ENCODE measurements around the gene AHSG. TPM values are rescaled to one million over a fixed set of nuclear protein-coding genes. Genes with fewer than 3 reads are reported as not detected.

The AHSG gene
- total and polyA plus RNA-seq, 2 donors (not counting 1 experiment from before 2014, with no cell fraction given), result not detected

DNA sequence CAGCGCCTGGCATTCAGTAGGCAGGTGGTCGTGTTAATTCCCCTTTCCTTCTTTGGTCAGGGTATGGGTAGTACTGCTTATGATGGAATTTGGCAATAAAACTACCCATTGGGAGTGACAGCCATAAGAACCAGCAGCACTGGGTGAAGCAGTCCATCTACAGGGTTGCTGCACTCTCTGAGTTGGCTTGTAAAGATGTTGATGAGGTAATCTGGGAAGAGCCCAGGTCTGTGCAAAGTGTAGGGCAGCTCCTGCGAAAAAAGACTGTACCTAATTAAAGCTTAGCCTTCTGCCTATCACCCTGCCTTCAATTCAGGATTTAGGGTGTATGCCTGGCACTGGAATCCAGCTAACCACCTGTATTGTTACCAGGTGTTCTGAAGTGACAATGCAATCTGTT, 22.7 kb downstream of the AHSG start:
- TF ChIP-seq, protein P1, sequence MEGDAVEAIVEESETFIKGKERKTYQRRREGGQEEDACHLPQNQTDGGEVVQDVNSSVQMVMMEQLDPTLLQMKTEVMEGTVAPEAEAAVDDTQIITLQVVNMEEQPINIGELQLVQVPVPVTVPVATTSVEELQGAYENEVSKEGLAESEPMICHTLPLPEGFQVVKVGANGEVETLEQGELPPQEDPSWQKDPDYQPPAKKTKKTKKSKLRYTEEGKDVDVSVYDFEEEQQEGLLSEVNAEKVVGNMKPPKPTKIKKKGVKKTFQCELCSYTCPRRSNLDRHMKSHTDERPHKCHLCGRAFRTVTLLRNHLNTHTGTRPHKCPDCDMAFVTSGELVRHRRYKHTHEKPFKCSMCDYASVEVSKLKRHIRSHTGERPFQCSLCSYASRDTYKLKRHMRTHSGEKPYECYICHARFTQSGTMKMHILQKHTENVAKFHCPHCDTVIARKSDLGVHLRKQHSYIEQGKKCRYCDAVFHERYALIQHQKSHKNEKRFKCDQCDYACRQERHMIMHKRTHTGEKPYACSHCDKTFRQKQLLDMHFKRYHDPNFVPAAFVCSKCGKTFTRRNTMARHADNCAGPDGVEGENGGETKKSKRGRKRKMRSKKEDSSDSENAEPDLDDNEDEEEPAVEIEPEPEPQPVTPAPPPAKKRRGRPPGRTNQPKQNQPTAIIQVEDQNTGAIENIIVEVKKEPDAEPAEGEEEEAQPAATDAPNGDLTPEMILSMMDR (conservative IDR thresholded peaks at IDR 0.05 in 1 of 2, IDR thresholded peaks at IDR 0.05 in 1 of 2; ENCODE audit: low read depth in 1 of 2, low read length in 2 of 2), result no peak
- TF ChIP-seq EZH2 (IDR thresholded peaks at IDR 0.05; ENCODE audit: low read length, missing control alignments), result no peak
- no peak for DNase-seq (ENCODE audit: low read depth in 2 of 2)
- Histone ChIP-seq H3K9me3 (ENCODE audit: control insufficient read depth, insufficient read depth, low read depth, low read length) (no peaks in the 10 kb centered on the region), H3K79me2 (ENCODE audit: control insufficient read depth, insufficient read depth, low read length) (no peaks in the 10 kb centered on the region), H2AFZ (ENCODE audit: low read length) (no peak overlapping the region), H3K27ac (ENCODE audit: insufficient read depth, low read length) (no peak overlapping the region), H3K4me3 (replicated peaks in 1 of 4; ENCODE audit: control extremely low read depth in 1 of 4, insufficient read depth in 1 of 4, low read depth in 3 of 4, low read length in 4 of 4) (no peak overlapping the region), H4K20me1 (ENCODE audit: control insufficient read depth, extremely low read depth, insufficient read depth, low read length) (no peaks in the 10 kb centered on the region), H3K4me1 (ENCODE audit: control insufficient read depth, extremely low read depth, insufficient read depth, low read length) (no peaks in the 10 kb centered on the region), H3K9ac (ENCODE audit: insufficient read depth, low read length) (no peak overlapping the region), H3K36me3 (ENCODE audit: control insufficient read depth, insufficient read depth, low read length) (no peaks in the 10 kb centered on the region), H3K4me2 (ENCODE audit: extremely low read depth, insufficient read depth, low read length) (no peak overlapping the region), H3K27me3 (ENCODE audit: control insufficient read depth, insufficient read depth, low read length) (no peaks in the 10 kb centered on the region)

DNA sequence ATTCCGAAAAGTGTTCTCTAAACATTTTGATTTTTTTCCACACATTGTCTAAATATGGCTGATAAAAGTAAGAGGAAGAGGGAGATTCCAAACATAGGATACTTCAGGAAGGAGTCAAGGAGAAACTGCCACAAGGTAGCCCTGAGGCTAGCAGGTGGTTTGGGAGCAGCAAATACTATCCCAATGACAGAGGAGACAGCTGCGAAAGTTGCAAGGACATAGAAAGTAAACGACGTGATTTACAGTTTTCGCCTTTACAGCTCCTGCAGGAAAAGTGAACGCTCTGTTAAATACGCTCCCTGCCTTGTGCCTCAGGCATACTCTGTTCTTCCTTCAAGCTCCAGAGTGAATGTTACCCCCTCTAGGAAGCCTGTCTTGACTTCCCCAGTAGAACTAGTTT, 23.7 kb downstream of the AHSG start:
- DNase-seq (ENCODE audit: low read depth in 2 of 2), result no peak
- no peak overlapping the region for H3K9ac ChIP-seq (ENCODE audit: insufficient read depth, low read length)
- H3K27ac ChIP-seq (ENCODE audit: insufficient read depth, low read length), result no peak overlapping the region
- no peaks in the 10 kb centered on the region for H3K79me2 ChIP-seq (ENCODE audit: control insufficient read depth, insufficient read depth, low read length)
- no peak overlapping the region for H3K4me2 ChIP-seq (ENCODE audit: extremely low read depth, insufficient read depth, low read length)
- no peaks in the 10 kb centered on the region for H3K27me3 ChIP-seq (ENCODE audit: control insufficient read depth, insufficient read depth, low read length)
- H4K20me1 ChIP-seq (ENCODE audit: control insufficient read depth, extremely low read depth, insufficient read depth, low read length), result no peaks in the 10 kb centered on the region
- no peak for TF ChIP-seq EZH2 (IDR thresholded peaks at IDR 0.05; ENCODE audit: low read length, missing control alignments)
- TF ChIP-seq, protein P1 (conservative IDR thresholded peaks at IDR 0.05 in 1 of 2, IDR thresholded peaks at IDR 0.05 in 1 of 2; ENCODE audit: low read depth in 1 of 2, low read length in 2 of 2), result no peak
- no peaks in the 10 kb centered on the region for H3K9me3 ChIP-seq (ENCODE audit: control insufficient read depth, insufficient read depth, low read depth, low read length)
- no peak overlapping the region for H2AFZ ChIP-seq (ENCODE audit: low read length)
- H3K36me3 ChIP-seq (ENCODE audit: control insufficient read depth, insufficient read depth, low read length), result no peaks in the 10 kb centered on the region
- H3K4me3 ChIP-seq (replicated peaks in 1 of 4; ENCODE audit: control extremely low read depth in 1 of 4, insufficient read depth in 1 of 4, low read depth in 3 of 4, low read length in 4 of 4), result no peak overlapping the region
- H3K4me1 ChIP-seq (ENCODE audit: control insufficient read depth, extremely low read depth, insufficient read depth, low read length), result no peaks in the 10 kb centered on the region

DNA sequence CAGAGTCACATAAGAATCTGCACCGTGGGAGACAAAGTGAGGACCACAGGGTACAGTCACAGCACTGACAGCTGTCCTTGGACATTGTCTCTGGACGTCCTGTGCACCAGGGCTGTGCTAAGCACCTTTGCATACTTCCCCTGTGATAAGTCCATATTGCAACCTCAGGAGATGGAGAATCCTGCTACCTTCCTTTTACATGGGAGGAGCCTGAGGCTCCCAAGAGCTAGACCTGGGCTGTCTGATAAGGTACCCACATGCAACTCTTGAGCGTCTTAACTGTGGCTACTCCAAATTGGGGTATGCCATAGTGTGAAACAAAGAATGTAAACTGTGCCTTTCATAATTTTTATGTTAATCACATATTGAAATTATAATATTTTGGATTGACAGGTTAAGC, 24.8 kb downstream of the AHSG start:
- H3K4me2 ChIP-seq (ENCODE audit: extremely low read depth, insufficient read depth, low read length), result no peak overlapping the region
- H3K36me3 ChIP-seq (ENCODE audit: control insufficient read depth, insufficient read depth, low read length), result no peaks in the 10 kb centered on the region
- no peak overlapping the region for H2AFZ ChIP-seq (ENCODE audit: low read length)
- H3K9me3 ChIP-seq (ENCODE audit: control insufficient read depth, insufficient read depth, low read depth, low read length), result no peaks in the 10 kb centered on the region
- no peak for DNase-seq (ENCODE audit: low read depth in 2 of 2)
- no peaks in the 10 kb centered on the region for H3K27me3 ChIP-seq (ENCODE audit: control insufficient read depth, insufficient read depth, low read length)
- no peaks in the 10 kb centered on the region for H4K20me1 ChIP-seq (ENCODE audit: control insufficient read depth, extremely low read depth, insufficient read depth, low read length)
- TF ChIP-seq, protein P1 (conservative IDR thresholded peaks at IDR 0.05 in 1 of 2, IDR thresholded peaks at IDR 0.05 in 1 of 2; ENCODE audit: low read depth in 1 of 2, low read length in 2 of 2), result no peak
- TF ChIP-seq EZH2 (IDR thresholded peaks at IDR 0.05; ENCODE audit: low read length, missing control alignments), result no peak
- H3K79me2 ChIP-seq (ENCODE audit: control insufficient read depth, insufficient read depth, low read length), result no peaks in the 10 kb centered on the region
- no peak overlapping the region for H3K9ac ChIP-seq (ENCODE audit: insufficient read depth, low read length)
- H3K4me3 ChIP-seq (replicated peaks in 1 of 4; ENCODE audit: control extremely low read depth in 1 of 4, insufficient read depth in 1 of 4, low read depth in 3 of 4, low read length in 4 of 4), result no peak overlapping the region
- no peak overlapping the region for H3K27ac ChIP-seq (ENCODE audit: insufficient read depth, low read length)
- H3K4me1 ChIP-seq (ENCODE audit: control insufficient read depth, extremely low read depth, insufficient read depth, low read length), result no peaks in the 10 kb centered on the region

Measured in fibroblast of lung (primary cell).